ENCODE measurements around the gene NHS.

DNA sequence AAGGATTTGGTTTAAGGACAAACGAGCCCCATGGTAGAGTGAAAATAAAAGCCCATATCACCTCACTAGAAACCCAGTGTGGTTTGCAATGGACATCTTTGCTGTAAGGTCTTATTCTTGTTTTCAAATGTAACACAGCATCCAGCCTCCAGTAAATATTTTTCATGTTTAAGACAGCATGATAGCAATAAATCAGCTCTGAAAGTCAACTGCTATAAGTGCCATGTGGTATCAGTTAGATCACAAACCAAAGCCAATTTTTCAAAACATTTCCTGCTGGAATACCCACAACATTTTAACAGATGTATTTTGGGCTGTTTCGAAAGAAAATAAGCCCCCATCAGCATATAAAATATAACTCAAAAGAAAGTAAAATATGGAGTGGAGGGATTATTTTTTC, 338.3 kb downstream of the NHS start:
- TF ChIP-seq YY1 (IDR thresholded peaks at IDR 0.05; ENCODE audit: insufficient read depth, insufficient replicate concordance, low read depth, low read length) = no peak
- TF ChIP-seq, protein P1, sequence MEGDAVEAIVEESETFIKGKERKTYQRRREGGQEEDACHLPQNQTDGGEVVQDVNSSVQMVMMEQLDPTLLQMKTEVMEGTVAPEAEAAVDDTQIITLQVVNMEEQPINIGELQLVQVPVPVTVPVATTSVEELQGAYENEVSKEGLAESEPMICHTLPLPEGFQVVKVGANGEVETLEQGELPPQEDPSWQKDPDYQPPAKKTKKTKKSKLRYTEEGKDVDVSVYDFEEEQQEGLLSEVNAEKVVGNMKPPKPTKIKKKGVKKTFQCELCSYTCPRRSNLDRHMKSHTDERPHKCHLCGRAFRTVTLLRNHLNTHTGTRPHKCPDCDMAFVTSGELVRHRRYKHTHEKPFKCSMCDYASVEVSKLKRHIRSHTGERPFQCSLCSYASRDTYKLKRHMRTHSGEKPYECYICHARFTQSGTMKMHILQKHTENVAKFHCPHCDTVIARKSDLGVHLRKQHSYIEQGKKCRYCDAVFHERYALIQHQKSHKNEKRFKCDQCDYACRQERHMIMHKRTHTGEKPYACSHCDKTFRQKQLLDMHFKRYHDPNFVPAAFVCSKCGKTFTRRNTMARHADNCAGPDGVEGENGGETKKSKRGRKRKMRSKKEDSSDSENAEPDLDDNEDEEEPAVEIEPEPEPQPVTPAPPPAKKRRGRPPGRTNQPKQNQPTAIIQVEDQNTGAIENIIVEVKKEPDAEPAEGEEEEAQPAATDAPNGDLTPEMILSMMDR (CRISPR knock-in tag; IDR thresholded peaks at IDR 0.05) = no peak
- no peak for TF ChIP-seq SRSF9 (IDR thresholded peaks at IDR 0.05; ENCODE audit: borderline replicate concordance, insufficient read depth, low read depth, low read length, poor library complexity, severe bottlenecking)
- no peak for TF ChIP-seq LCORL (IDR thresholded peaks at IDR 0.05)
- no peak for TF ChIP-seq LCORL (CRISPR knock-in tag; IDR thresholded peaks at IDR 0.05)
- TF ChIP-seq MAFK (conservative IDR thresholded peaks at IDR 0.05 in 1 of 2, IDR thresholded peaks at IDR 0.05 in 1 of 2; ENCODE audit: low read length in 2 of 2) = no peak
- TF ChIP-seq ZSCAN25 (CRISPR knock-in tag; IDR thresholded peaks at IDR 0.05) = no peak
- TF ChIP-seq, protein P2, sequence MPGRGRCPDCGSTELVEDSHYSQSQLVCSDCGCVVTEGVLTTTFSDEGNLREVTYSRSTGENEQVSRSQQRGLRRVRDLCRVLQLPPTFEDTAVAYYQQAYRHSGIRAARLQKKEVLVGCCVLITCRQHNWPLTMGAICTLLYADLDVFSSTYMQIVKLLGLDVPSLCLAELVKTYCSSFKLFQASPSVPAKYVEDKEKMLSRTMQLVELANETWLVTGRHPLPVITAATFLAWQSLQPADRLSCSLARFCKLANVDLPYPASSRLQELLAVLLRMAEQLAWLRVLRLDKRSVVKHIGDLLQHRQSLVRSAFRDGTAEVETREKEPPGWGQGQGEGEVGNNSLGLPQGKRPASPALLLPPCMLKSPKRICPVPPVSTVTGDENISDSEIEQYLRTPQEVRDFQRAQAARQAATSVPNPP (CRISPR knock-in tag; IDR thresholded peaks at IDR 0.05) = no peak
- TF ChIP-seq GATAD2A (CRISPR knock-in tag; IDR thresholded peaks at IDR 0.05) = no peak
- no peak for TF ChIP-seq ZNF326 (CRISPR knock-in tag; IDR thresholded peaks at IDR 0.05; ENCODE audit: borderline replicate concordance)
- no peak for TF ChIP-seq ETV6 (CRISPR knock-in tag; conservative IDR thresholded peaks at IDR 0.05)
- TF ChIP-seq CEBPG (CRISPR knock-in tag; IDR thresholded peaks at IDR 0.05) = no peak
- TF ChIP-seq NONO (IDR thresholded peaks at IDR 0.05) = no peak
- no peak for TF ChIP-seq NONO (CRISPR knock-in tag; conservative IDR thresholded peaks at IDR 0.05)
